IMR-90 (cell line): ENCODE results near the gene CASS4. TPM values are rescaled to one million over a fixed set of nuclear protein-coding genes. Genes with fewer than 3 reads are reported as not detected.

Experiments
- ATAC-seq: fragments of 200-7000 bp; cut with Tn5 transposase; 2 replicates; pipeline ENCODE4 v1.9.1; 2020; ENCODE audit warnings: low read depth, mild to moderate bottlenecking, moderate library complexity
- BruUV-seq: library from RNA; stranded (reverse); fragments of 400-500 nt; replicated peaks from 2 replicates; lab custom pipeline; 2021; lab: Mats Ljungman, UMichigan
- CTCF ChIA-PET: fragments of 300-600 bp; formaldehyde crosslinking; extraction: SDS; loops from one replicate; lab custom pipeline; 2021; ENCODE audit warnings: antibody characterized with exemption; lab: Yijun Ruan, JAX
- POLR2A ChIA-PET: fragments of 300-600 bp; sonication (Branson Sonifier 250); formaldehyde crosslinking; loops from one replicate; lab custom pipeline; 2022; ENCODE audit warnings: antibody characterized with exemption; ENCODE audit not compliant: unreplicated experiment; lab: Charles Lee
- DNase-seq: peaks from one replicate; pipeline ENCODE4 v3.0.0; 2013
- H2AFZ ChIP-seq: replicated peaks from 2 replicates; pipeline ENCODE3; 2013; ENCODE audit warnings: low read length, mild to moderate bottlenecking; ENCODE audit not compliant: poor library complexity
- H2AK5ac ChIP-seq: 2 replicates; pipeline ENCODE4 v1.6.1; 2013; ENCODE audit warnings: low read depth, low read length, inconsistent platforms
- H2AK9ac ChIP-seq: replicated peaks from 2 replicates; pipeline ENCODE3; 2013; ENCODE audit warnings: mild to moderate bottlenecking, low read depth, low read length, moderate library complexity; ENCODE audit not compliant: poor library complexity
- H2BK120ac ChIP-seq: 2 replicates; pipeline ENCODE4 v1.6.1; 2013; ENCODE audit warnings: low read depth, low read length, inconsistent platforms
- H2BK15ac ChIP-seq: 3 replicates; pipeline ENCODE4 v1.6.1; 2013; ENCODE audit warnings: low read depth, low read length, inconsistent platforms
- H2BK20ac ChIP-seq: 2 replicates; pipeline ENCODE4 v1.6.1; 2013; ENCODE audit warnings: low read depth, mild to moderate bottlenecking, inconsistent platforms, low read length, moderate library complexity
- H2BK5ac ChIP-seq: 2 replicates; pipeline ENCODE4 v1.6.1; 2013; ENCODE audit warnings: mild to moderate bottlenecking, low read depth, low read length, inconsistent platforms; ENCODE audit not compliant: poor library complexity, severe bottlenecking
- H3K14ac ChIP-seq: replicated peaks from 2 replicates; pipeline ENCODE4 v1.6.1; 2013; ENCODE audit warnings: low read depth, low read length, inconsistent platforms
- H3K18ac ChIP-seq: 2 replicates; pipeline ENCODE4 v1.6.1; 2013; ENCODE audit warnings: low read depth, low read length, control low read depth
- H3K23ac ChIP-seq: 2 replicates; pipeline ENCODE4 v1.6.1; 2013; ENCODE audit warnings: low read depth, low read length, inconsistent platforms
- H3K27ac ChIP-seq: 2 replicates; pipeline ENCODE4 v1.5.1; 2013; ENCODE audit warnings: mild to moderate bottlenecking, control low read depth, low read length; ENCODE audit not compliant: insufficient read depth
- H3K27me3 ChIP-seq: 2 replicates; pipeline ENCODE4 v1.6.1; 2013; ENCODE audit warnings: low read length; ENCODE audit not compliant: control insufficient read depth, insufficient read depth
- H3K36me3 ChIP-seq: 2 replicates; pipeline ENCODE4 v1.6.1; 2013; ENCODE audit warnings: low read length, mixed read lengths; ENCODE audit not compliant: control insufficient read depth, insufficient read depth
- H3K4ac ChIP-seq: 2 replicates; pipeline ENCODE4 v1.6.1; 2013; ENCODE audit warnings: low read depth, low read length, inconsistent platforms
- H3K4me1 ChIP-seq: 2 replicates; pipeline ENCODE4 v1.6.1; 2013; ENCODE audit warnings: low read length, mixed read lengths; ENCODE audit not compliant: control insufficient read depth, insufficient read depth
- H3K4me2 ChIP-seq: 2 replicates; pipeline ENCODE4 v1.6.1; 2013; ENCODE audit warnings: low read depth, mild to moderate bottlenecking, control low read depth, low read length, moderate library complexity
- H3K4me3 ChIP-seq: 2 replicates; pipeline ENCODE4 v1.5.1; 2013; ENCODE audit warnings: low read depth, mild to moderate bottlenecking, control low read depth, low read length, moderate library complexity; ENCODE audit not compliant: insufficient read depth
- H3K56ac ChIP-seq: 2 replicates; pipeline ENCODE4 v1.6.1; 2013; ENCODE audit warnings: low read length, inconsistent platforms; ENCODE audit not compliant: insufficient read depth; ENCODE audit errors: extremely low read depth
- H3K79me1 ChIP-seq, 2 experiments: 2 replicates each; pipeline ENCODE4 v1.6.1; 2013; ENCODE audit warnings: low read length in 2 of 2, inconsistent platforms in 1 of 2, low read depth in 1 of 2
- H3K9ac ChIP-seq: 2 replicates; pipeline ENCODE4 v1.6.1; 2013; ENCODE audit warnings: low read depth, low read length, control low read depth
- H3K9me1 ChIP-seq: 2 replicates; pipeline ENCODE4 v1.6.1; 2013; ENCODE audit warnings: low read length, inconsistent platforms; ENCODE audit not compliant: insufficient read depth
- H3K9me3 ChIP-seq: 2 replicates; pipeline ENCODE4 v1.6.1; 2013; ENCODE audit warnings: low read length; ENCODE audit not compliant: control insufficient read depth, insufficient read depth
- H4K20me1 ChIP-seq: 2 replicates; pipeline ENCODE4 v1.6.1; 2013; ENCODE audit warnings: low read length, inconsistent platforms; ENCODE audit not compliant: insufficient read depth
- H4K5ac ChIP-seq: 2 replicates; pipeline ENCODE4 v1.6.1; 2013; ENCODE audit warnings: mild to moderate bottlenecking, low read depth, low read length, control low read depth
- H4K8ac ChIP-seq, 2 experiments: 2 replicates each; pipeline ENCODE4 v1.6.1; 2013; ENCODE audit warnings: low read depth in 2 of 2, low read length in 2 of 2, control low read depth in 1 of 2, inconsistent platforms in 1 of 2
- H4K91ac ChIP-seq: 2 replicates; pipeline ENCODE4 v1.6.1; 2013; ENCODE audit warnings: low read depth, low read length, inconsistent platforms; ENCODE audit not compliant: insufficient read depth
- BHLHE40 ChIP-seq: fragments of 150-350 bp; IDR thresholded peaks from 2 replicates; pipeline ENCODE4 v1.6.1; 2016; ENCODE audit warnings: mild to moderate bottlenecking, low read depth, low read length
- CEBPB ChIP-seq: IDR thresholded peaks from 2 replicates; pipeline ENCODE4 v1.6.1; 2012; ENCODE audit warnings: low read depth, low read length, improper control_type of control experiment
- CHD1 ChIP-seq: IDR thresholded peaks from 2 replicates; pipeline ENCODE4 v1.6.1; 2012; ENCODE audit warnings: low read depth, low read length, improper control_type of control experiment
- MAZ ChIP-seq: IDR thresholded peaks from 2 replicates; pipeline ENCODE4 v1.6.1; 2012; ENCODE audit warnings: low read depth, mild to moderate bottlenecking, low read length, improper control_type of control experiment, moderate library complexity, borderline replicate concordance
- MXI1 ChIP-seq: IDR thresholded peaks from 2 replicates; pipeline ENCODE4 v1.6.1; 2012; ENCODE audit warnings: low read depth, mild to moderate bottlenecking, low read length, moderate library complexity, borderline replicate concordance
- NFE2L2 ChIP-seq: fragments of 150-350 bp; IDR thresholded peaks from 2 replicates; pipeline ENCODE4 v1.6.1; 2016; ENCODE audit warnings: low read depth, mild to moderate bottlenecking, low read length
- POLR2A ChIP-seq: IDR thresholded peaks from 2 replicates; pipeline ENCODE4 v1.6.1; 2012; ENCODE audit warnings: mild to moderate bottlenecking, low read depth, low read length
- RFX5 ChIP-seq: IDR thresholded peaks from 2 replicates; pipeline ENCODE4 v1.8.0; 2012; ENCODE audit warnings: low read depth, mild to moderate bottlenecking, low read length, moderate library complexity
- SMC3 ChIP-seq: fragments of 150-350 bp; IDR thresholded peaks from 2 replicates; pipeline ENCODE4 v1.6.1; 2016; ENCODE audit warnings: low read depth, mild to moderate bottlenecking, antibody characterized with exemption, low read length, moderate library complexity
- USF2 ChIP-seq: fragments of 150-350 bp; IDR thresholded peaks from 2 replicates; pipeline ENCODE4 v1.6.1; 2017; ENCODE audit warnings: mild to moderate bottlenecking, antibody characterized with exemption, low read length, low read depth
- WGBS, 2 experiments: methylation state at CpG; one replicate each; pipeline versions ENCODE4 v1.1.5 to v1.1.7; 2013; ENCODE audit warnings: missing lambda C conversion rate in 2 of 2; ENCODE audit not compliant: insufficient read length in 1 of 2; ENCODE audit errors: extremely low coverage in 2 of 2; 5-methylcytosine and 5-hydroxymethylcytosine counted together
- dilution Hi-C: fragments of 300-500 bp; cut with HindIII; formaldehyde crosslinking; loops from one replicate; pipeline ENCODE4 v1.14.3; 2018; ENCODE audit warnings: low sequenced_read_pairs; ENCODE audit not compliant: unreplicated experiment
- in situ Hi-C: fragments of 300-500 bp; cut with MboI; formaldehyde crosslinking; loops from 3 replicates; pipeline ENCODE4 v1.14.3; 2019; ENCODE audit warnings: low sequenced_read_pairs, inconsistent platforms, mixed read lengths
- intact Hi-C: fragments of 100-400 bp; cut with micrococcal nuclease; formaldehyde crosslinking; loops from 2 replicates; pipeline ENCODE4 v1.10.0; 2022
- polyA plus RNA-seq, 3 experiments: library from polyadenylated mRNA; depleted of rRNA; stranded (reverse); fragments of >200 nt; gene quantifications; 2 replicates each; pipeline ENCODE4 v1.2.3, GENCODE V29; 2012; ENCODE audit warnings: low replicate concordance in 1 of 3
- total RNA-seq: library from RNA; depleted of rRNA; stranded (reverse); fragments of >200 nt; gene quantifications from 2 replicates; pipeline ENCODE4 v1.2.3, GENCODE V29; 2012

The CASS4 gene
- total and polyA plus RNA-seq, 2 of the 4 experiments (the other 2 are of a cell fraction) = 25.8 to 26.5 TPM

GRCh38 chr20:56465997-56466396, 53.9 kb downstream of the CASS4 start:
- H2AK5ac ChIP-seq = no peak overlapping the region
- H3K4me3 ChIP-seq = no peak overlapping the region
- no peak overlapping the region for H2AK9ac ChIP-seq
- 0 out of 3 replicates have a peak overlapping the region, but pooled peaks have one; percentile 21 for H2BK15ac ChIP-seq
- no peak for TF ChIP-seq CEBPB
- TF ChIP-seq NFE2L2 = no peak
- TF ChIP-seq RFX5 = no peak
- no peak for TF ChIP-seq USF2
- TF ChIP-seq MXI1 = no peak
- no peak for TF ChIP-seq POLR2A
- no peak for TF ChIP-seq SMC3
- TF ChIP-seq MAZ = no peak
- TF ChIP-seq BHLHE40 = no peak
- TF ChIP-seq CHD1 = no peak
- H4K91ac ChIP-seq = no peak overlapping the region; the same call in 1 of the 2 replicates
- no peaks in the 10 kb centered on the region; the same call in 1 of the 2 replicates for H4K20me1 ChIP-seq
- no peak overlapping the region for H2BK120ac ChIP-seq
- no TSS peak for BruUV-seq
- dilution Hi-C loops = no loop called here
- H3K23ac ChIP-seq = no peak overlapping the region
- H3K14ac ChIP-seq = no peak overlapping the region
- H3K36me3 ChIP-seq = peaks cover 4% of the 10 kb centered on the region
- H4K8ac ChIP-seq = no peak overlapping the region
- DNase-seq = no peak
- CTCF ChIA-PET = no interaction called here
- H3K18ac ChIP-seq = no peak overlapping the region
- H2AFZ ChIP-seq = no peak overlapping the region
- no peak overlapping the region for H3K56ac ChIP-seq
- H2BK20ac ChIP-seq = no peak overlapping the region
- POLR2A ChIA-PET = no interaction called here
- H3K4ac ChIP-seq = no peak overlapping the region
- no CpG with 5 or more reads among the region's 7 CpGs for WGBS, 2 experiments
- H3K9ac ChIP-seq = no peak overlapping the region
- 0 out of 2 replicates have a peak, but pooled peaks cover 2% of the 10 kb centered on the region for H3K4me1 ChIP-seq
- H4K5ac ChIP-seq = no peak overlapping the region
- H3K9me1 ChIP-seq = no peaks in the 10 kb centered on the region
- no peak for ATAC-seq
- H3K9me3 ChIP-seq = no peaks in the 10 kb centered on the region
- H3K27ac ChIP-seq = no peak overlapping the region
- H3K4me2 ChIP-seq = no peak overlapping the region
- intact Hi-C loops = no loop called here
- in situ Hi-C loops = no loop called here
- H3K27me3 ChIP-seq = no peaks in the 10 kb centered on the region
- no peak overlapping the region for H2BK5ac ChIP-seq
- peaks cover 8 to 23% of the 10 kb centered on the region in 2 experiments; a peak in 3 of 4 replicates for H3K79me1 ChIP-seq
